ELR (cell line): ENCODE results near the gene OSBP2.

Experiments used
- DNase-seq: peaks from one replicate; pipeline ENCODE4 v3.0.0-alpha.2; 2015; ENCODE audit warnings: low read depth

Gene OSBP2

DNA sequence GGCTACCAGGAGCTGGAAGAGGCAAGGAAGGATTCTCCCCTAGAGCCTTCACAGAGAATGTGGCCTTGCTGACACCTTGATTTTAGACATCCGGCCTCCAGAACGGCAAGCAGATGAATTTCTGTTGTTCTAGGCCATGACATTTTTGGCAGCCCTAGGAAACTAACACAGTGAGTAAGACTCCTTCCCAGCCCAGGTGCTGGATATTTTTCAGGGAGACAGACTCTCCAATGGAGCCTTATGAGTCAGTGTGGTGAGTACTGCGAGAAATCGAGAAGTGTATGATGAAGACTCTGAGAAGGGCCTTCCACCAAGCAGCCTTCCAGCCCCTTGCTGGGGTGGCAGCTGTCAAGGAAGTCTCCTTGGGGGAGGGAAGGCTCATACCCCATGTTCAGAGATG, 114.4 kb downstream of the OSBP2 start:
- peak; percentile 69 for DNase-seq

DNA sequence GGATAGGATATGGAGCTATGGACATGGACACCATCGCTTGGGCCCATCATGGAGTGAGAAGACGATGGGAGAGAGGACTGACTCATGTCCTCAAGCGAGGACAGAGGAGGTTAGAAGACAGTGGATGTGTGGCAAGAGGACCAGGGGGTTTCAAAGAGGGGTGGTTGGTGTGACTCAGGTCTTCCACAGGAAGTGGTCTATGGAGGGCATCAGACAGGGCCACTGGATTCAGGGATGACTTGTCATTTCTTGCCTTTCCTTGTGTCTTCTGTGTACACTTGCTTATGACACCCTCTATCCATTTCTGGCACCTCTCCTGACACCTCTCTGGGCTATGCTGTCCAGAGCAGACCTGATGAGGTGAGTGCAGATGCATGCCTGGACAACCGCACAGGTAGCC, 115.4 kb downstream of the OSBP2 start:
- DNase-seq = peak; percentile 29

DNA sequence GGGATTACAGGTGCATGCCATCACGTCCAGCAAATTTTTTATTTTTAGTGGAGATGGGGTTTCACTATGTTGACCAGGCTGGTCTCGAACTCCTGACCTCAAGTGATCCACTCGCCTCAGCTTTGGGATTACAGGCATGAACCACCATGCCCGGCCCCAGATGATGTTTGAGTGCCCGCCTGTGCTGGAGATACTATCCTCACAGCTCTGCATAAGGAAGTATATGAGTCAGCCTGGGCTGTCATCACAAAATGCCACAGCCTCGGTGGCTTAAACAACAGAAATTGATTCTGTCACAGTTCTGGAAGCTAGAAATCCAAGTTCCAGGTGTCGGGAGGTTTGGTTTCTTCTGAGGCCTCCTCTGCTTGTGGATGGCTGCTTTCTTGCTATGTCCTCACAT, 119.3 kb downstream of the OSBP2 start:
- peak; percentile 15 for DNase-seq

DNA sequence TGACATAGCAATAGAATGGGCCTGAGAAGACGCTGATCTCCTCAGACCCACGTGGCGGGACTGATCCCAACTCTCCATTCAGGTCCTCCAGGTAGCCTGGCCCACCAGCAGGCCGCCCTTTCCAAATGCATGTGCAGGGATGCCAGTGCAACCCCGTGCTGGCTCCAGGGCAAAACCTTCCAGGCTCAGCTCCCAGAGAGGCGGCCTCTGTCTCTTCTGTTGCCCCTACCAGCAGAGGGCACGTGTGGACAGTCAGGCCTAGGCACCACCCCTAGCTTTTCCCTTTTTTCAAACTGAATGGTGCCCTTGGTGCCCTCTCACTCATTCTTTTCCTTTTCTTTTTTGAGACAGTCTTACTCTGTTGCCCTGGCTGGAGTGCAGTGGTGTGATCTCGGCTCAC, 121.7 kb downstream of the OSBP2 start:
- DNase-seq = no peak

DNA sequence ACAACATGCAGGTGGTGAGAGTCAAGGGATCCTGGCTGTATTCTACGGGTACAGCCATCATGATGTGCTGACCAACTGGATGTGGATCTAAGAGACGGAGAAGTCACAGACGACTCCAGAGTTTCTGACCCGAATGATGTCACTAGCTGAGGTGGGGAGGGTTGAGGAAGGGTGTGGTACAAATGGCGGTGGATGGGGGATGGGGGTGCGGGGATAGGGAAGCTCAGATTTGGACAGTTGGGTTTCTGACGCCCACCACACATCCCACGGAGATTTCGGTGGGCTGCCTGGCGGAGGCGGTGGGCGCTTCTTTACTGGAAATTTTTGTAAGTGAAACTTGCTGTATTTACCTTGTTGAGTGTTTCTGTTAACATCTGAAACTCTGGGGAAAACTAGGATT, 126.7 kb downstream of the OSBP2 start:
- DNase-seq = no peak

DNA sequence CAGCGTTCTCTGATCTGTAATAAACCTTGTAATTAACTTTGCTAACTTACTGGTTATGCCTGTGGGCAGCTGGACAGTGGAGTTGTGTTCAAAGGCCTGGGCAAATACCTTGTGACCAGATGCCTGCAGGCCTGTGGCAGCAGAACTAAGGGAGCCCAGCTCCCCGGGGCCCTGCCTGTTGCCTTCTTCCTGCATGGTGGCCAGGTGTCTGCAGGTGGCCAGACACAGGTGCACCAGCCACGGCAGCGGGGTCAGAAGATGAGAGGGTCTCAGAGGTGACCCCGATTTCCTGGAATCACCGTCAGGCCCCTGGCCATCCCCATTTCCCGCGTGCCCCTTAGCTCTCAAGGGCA, 127.2 kb downstream of the OSBP2 start:
- DNase-seq = no peak

DNA sequence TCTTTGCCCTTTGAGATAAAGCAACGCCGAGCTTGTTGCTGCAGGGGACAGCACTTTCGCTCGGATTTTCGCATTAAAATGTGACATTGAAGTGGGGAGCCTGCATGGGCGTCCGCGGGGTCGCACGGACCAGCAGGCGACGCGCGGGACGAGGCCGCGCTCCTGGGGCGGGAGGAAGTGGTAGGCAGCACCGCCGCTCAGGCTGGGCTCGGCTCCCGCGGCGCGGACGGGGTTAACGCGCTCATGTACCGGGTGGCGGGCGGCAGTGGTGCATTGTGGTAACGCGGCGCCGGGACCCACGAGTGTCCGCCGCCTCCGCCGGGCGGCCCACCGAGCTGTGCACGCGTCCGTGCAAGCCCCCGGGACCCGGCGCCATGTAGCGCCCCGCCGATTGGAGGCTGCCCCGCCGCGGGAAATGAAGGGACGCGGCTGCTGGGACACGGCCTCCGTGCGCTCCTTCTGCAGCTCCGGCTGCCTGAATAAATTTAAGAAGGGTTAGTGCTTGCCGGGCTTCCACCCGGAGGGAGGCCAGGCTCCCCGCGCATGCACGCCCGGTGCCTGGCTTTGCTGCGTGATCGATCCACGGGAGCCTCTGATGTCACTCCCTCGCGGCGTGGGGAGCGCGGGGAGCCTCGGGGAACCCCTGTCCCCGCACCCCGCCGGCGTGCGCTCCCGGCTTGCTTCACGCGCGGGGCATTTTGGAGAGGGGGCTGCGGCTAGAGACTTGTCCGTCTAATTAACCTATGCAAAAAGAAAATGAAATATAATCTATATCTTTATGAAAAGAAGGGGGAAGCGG, 127.7 kb downstream of the OSBP2 start:
- peak; percentile 34 for DNase-seq

DNA sequence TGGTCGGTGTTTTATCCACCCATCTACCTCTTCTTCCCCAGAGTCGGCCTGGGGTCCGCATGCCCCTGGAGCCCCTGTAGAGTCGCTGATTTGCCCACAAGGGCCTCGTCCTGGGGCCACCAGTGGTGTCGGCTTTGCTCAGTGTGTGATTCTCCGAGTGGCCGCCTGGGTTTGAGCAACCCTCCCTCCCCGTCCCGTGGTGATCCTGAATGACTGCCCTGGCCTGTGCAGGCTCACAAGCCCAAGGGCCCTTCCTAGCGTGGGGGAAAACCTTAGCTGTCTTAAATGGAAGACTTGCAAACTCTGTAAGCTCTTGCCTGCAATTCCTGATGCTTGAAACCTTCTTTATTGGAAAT, 128.3 kb downstream of the OSBP2 start:
- peak; percentile 35 for DNase-seq

DNA sequence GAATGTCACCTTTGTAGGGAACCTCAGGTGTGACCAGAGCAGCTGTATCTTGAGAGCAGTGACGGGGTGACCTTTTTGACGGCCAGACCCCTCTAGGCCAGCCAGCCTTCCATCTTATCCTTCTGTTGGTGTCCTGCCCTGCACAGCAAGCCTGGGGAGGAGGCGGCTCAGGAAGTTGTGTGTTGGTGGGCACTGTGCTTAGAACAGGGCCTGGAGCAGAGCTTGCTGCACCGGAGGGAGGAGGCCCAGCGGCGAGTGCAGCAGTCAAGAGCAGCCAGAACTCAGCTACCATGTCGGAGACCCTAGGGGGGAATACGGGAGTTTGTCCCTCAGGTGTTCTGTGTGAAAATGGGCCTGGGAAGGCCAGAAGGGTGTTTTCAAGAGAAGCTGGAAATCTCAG, 129.4 kb downstream of the OSBP2 start:
- no peak for DNase-seq

DNA sequence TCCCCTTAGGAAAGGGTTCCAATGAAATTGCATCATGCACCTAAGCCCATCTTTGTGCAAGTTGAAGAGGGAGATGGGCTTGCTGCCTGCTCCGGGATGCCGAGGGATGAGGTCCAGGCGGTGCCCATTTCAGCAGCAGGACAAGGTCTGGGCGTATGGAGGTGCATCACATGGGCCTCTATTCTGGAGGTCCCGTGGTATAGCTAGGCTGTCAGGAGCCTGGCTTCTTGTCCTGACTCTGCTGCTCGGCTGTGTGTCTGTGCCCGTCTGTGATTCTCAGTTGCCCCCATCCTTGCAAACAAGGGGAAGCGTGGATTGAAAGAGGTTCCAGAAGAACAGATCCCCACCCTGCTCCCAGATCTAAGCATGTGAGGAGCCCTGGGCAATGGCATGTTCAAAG, 130.0 kb downstream of the OSBP2 start:
- DNase-seq = no peak

DNA sequence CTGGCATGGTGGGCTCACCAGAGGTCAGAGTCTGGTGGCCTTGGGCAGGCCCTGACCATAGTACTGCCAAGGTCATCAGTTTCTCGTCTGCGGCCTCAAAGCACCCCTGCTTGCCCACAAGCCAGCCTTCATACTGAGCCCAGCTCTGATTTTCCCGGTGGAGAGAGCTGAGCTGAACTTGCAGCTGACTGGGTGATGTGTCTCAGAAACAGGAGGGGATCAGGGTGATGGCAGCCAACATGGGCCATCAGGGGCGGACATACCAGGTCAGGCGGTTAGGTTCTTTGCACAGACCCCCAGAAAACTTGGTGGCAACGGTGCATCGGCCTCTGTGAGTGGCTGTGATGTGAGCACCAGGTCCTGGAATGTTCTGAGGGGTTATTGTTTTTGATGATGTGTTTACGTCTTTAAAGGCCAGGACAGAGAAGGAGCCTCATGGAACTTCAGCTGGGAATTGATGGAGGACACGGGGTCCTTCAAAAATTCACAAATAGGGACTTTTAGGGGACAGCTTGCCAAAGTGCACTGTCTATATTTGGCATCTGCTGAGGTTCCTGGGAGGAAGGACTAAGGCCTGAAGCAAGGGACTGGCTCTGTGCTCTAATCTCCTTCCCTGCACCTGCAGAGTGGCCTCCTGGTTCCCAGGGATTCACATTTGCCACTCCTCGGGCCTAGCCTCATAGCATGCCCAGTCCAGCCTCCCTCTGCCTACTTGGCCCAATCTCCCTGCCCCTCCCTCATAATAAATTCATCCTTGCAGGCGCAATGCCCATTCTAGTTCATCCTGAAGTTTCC, 131.2 kb downstream of the OSBP2 start:
- DNase-seq = no peak

DNA sequence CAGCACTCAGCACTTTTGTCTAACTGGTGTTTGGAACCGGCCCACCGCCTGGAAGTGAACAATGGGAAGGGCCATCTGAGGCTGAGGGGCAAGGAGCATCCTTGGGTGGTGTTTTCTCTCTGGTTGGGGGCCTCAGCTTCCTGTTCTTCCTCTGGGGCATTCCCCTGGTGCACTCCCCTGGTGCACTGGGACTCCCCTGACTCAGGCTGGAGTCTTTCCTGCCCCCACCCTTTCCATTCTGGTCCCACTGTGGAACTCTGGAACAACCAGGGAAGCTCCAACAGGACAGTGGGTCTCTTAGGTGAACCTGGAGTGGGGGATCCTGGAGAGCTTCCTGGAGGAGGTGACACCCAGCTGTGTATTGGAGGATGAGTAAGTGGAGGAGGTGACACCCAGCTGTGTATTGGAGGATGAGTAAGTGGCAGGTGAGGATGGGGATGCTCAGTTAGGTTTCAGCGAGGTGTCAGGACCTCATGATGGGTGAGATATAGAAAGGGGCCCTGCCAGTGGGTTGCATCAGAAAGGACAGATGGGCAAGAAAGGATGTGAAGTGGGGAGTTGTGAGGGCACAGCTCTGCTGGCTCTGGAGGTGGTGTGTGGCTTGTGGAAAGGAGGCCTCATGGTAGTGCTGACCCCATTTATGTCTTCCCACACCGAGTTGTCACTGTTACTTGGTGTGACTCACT, 132.1 kb downstream of the OSBP2 start:
- DNase-seq = no peak

DNA sequence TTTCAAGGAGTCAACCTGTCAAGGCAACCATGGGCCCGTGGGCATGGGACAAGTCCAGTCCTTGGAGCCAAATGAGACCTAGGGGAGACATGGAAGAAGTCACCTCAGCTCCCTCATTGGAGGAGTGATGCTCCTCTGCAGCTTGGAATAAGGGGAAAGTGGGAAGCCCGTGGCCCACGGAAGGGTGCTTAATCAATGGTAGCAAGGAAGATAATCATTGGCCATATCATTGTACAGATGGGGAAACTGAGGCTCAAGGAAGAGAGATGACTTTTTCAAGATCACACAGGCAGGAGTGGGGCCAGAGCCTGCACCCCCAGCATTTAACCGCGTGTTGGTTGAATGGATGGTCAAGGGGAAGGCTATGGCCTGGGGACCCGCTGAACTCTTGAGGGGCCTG, 133.0 kb downstream of the OSBP2 start:
- no peak for DNase-seq

DNA sequence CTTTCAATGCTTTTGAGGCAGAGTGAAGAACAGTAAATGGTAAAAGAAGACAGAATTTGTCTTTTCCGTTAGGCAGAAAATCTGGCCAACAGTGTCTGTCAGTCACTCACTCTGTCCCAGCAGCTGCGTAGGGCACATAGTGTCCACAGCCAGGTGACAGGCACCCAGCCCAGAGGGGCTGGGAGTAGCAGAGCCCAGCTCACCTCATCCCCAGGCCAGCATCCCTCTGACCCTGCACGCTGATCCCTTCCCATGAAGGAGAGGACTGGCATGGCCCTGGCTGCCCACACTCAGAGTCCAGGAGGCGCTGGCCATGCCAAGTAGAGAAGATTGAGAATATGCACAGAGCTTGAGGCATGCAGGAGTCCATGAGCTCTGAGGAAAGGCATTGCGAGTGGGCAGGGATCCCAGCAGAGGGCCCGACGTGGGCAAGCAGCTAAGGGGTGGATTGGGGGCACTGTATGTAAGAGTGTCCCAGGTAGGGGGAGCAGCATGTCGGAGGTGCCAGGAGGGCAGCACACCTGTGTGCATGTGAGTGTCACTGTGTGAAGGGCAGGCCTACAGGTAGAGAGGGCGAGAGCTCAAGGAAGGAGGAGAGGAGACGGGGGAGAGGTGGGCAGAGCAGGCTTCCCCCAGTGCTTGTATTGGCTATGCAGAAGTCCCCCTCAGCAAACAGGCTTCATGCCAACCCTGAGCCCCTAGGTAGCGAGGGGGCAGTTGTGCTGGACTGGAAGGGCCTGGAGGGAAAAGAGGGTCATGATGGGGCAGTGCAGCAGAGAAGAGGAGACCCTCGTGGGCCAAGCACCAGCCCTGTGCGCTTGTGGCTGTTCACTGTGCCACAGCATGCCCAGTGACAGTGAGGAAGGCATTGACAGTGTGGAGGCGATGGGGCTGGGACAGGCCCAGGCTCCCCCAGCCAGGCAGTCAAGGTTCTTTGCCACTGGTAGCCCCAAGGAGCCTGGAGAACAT, 133.8 kb downstream of the OSBP2 start:
- no peak for DNase-seq

DNA sequence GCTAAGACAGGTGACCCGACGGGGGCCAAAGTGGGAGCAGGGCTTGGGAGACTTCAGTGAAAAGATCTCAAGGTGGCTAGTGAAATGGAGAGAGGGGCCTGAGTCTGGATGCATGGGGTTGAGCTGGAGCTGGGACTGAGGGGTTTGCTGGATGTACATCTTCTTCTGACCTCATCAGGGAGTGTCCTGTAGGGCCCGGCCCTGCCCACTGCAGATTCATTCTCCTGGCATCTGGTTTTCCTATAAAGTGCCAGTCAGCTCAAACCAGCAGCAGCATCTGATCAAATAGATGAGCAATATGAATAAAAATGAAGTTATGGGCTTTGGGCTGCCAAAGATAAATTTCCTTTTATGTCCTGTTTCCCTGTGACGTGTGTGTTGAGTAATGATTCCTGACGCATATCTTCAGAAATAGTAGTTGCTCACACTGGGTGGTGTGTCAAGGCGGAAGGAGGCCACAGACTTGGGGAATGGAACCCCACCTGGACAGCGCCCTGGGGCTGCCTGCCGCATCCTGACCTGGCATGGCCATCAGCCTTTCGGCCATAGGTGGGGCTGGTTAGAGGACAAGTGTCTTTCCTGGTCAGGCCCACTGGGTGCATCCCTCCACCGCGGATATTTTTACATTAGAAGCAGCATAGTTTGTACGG, 135.4 kb downstream of the OSBP2 start:
- peak; percentile 98 for DNase-seq

DNA sequence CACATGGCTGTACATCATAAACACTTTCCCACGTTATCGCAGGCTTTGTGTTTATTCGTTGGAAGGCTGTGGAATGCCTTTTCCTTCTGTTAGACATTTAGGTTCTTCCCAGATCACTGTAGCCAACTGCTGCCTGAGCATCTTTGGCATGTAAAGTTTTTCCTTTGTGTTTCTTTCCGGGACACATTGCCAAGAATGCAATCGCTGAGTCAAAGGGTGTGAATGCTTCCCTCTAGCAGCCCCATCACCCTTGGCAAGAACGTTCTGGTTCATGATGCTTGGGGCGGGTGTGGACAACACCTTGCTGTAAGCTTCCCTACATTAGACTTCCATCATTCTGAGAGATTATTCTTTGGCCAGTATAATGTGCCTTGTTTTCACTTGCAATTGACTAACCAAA, 136.2 kb downstream of the OSBP2 start:
- DNase-seq = peak; percentile 94

DNA sequence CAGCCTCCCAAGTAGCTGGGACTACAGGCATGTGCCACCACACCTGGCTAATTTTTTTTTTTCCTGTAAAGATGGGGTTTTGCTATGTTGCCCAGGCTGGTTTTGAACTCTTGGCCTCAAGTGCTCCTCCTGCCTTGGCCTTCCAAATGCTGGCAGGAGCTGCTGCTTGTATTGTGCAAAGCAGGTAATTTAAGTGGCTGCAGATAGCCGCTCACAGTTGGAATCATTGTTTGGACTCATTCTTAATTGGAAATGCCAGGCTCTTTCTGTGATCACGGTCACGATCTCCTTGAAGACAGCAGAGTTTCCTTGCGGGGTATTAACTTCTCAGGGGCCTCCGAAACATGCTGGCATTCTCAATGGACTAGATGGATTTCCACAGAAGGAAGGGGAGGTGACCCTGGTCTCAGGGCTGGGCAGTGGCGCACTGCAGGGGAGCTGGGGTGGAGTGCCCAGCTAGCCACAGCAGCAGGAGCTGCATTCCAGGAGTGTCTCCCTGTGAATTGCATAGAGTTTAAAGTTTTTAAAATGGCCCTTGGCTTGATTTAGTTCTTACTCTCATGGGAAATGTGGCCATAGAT, 137.8 kb downstream of the OSBP2 start:
- DNase-seq = no peak

DNA sequence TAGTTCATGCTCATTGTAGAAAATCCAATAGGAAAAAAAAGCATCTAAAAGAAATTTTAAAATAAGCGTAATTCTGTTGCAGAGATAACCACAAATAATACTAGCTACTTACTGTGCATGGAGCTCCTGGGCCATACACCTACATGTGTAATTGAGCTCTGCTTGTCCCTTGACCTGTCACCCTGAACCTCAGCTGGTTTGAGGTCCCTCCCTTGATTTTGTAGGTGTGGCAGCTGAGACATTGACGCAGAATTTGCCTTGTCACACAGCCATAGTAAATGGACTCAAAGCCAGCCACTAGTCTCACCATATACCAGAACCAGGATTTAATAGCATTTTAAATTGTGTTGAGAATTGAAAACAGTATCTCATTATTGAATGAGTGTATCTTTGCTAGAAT, 138.6 kb downstream of the OSBP2 start:
- DNase-seq = no peak

DNA sequence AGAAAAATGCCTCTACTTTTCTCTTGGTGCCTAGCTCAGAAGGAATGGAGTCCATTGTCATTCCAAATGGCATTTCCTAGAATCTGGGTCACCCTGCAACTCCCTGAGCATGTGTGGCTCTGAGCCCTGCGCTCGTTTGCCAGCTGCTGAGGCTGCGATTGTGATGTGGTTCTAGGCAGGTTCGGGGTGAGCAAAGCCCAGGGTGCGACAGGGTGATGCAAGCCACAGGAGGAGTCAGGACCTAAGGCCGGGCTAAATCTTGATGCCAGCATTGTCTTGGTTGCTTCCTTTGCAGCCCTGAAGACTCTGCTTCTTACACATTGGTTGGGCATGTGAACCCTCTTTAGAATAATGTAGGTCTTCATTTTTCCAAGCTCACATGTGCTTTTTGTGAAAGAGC, 142.9 kb downstream of the OSBP2 start:
- no peak for DNase-seq

DNA sequence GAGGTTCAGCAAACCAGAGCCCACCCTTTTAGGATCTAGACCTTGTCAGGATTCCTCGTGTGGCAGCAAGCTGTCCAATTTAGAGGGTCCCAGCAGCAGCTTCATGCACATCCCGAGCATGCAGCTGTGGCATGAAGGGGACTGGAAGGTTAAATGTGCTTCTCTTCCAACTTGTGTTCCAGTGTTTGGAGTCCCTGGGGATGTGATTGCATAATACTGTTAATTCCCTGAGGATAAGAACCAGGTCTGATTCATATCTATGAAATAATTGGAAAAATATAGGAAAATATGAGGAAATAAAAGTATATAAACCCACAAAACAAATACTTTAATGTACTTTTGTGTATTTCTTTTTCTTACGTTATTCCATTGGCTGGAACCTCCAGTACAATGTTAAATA, 143.4 kb downstream of the OSBP2 start:
- DNase-seq = no peak

DNA sequence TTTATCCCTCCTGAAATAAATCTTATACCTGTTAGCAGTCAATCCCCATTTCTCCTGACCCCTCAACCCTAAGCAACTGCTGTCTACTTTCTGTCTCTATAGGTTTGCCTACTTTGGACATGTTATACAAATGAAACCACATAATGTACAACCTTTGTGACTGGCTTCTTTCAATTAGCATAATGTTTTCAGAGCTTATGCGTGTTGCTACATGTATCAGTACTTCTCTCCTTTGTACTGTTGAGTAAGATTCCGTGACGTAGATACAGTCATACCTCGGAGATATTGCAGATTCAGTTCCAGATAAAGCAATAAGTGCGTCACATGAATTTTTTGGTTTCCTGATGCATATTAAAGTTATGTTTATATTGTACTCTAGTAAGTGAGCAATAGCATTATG, 146.6 kb downstream of the OSBP2 start:
- peak; percentile 72 for DNase-seq
